Measurements from ENCODE around the gene HNRNPA1L2.
"Not testable (repeated sequence)": the region's sequence is repeated elsewhere in the genome, so short reads cannot be mapped to it uniquely, and the experiment has no call there.

HNRNPA1L2 gene

GRCh38 chr13:52642131-52642530, at the start of gene HNRNPA1L2:
Gene HNRNPA1L2 (plus strand): TSS chr13:52642431. CDS start chr13:52642493, 62 bp downstream.
- DNase-seq, result no peak

- DNase-seq, result not testable (repeated sequence)
Observed at GRCh38 chr13:52593175-52593574, 49.1 kb upstream of the HNRNPA1L2 start.

GRCh38 chr13:52593812-52594211, 48.4 kb upstream of the HNRNPA1L2 start:
- DNase-seq, result not testable (repeated sequence)

- not testable (repeated sequence) for DNase-seq
Observed at GRCh38 chr13:52594295-52594694, 47.9 kb upstream of the HNRNPA1L2 start.

DNA sequence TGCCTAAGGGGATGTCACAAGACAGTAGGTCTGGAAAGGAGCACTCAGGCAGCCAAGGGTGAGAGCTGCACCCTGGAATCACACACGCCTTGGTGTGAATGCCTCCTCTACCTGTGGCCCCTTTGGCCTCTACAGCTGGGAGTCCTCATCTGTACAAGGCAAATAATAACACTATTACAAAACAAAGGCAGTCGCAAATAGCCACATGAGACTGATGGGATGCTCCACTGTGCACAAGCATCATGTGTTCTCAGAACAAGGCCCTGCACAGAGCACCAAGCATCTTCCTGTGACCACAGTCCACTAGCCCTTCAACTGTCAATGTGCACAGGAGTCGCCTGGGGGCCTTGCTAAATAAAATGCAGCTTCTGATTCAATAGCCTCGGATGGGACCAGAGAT, 44.6 kb upstream of the HNRNPA1L2 start:
- no peak for DNase-seq

DNA sequence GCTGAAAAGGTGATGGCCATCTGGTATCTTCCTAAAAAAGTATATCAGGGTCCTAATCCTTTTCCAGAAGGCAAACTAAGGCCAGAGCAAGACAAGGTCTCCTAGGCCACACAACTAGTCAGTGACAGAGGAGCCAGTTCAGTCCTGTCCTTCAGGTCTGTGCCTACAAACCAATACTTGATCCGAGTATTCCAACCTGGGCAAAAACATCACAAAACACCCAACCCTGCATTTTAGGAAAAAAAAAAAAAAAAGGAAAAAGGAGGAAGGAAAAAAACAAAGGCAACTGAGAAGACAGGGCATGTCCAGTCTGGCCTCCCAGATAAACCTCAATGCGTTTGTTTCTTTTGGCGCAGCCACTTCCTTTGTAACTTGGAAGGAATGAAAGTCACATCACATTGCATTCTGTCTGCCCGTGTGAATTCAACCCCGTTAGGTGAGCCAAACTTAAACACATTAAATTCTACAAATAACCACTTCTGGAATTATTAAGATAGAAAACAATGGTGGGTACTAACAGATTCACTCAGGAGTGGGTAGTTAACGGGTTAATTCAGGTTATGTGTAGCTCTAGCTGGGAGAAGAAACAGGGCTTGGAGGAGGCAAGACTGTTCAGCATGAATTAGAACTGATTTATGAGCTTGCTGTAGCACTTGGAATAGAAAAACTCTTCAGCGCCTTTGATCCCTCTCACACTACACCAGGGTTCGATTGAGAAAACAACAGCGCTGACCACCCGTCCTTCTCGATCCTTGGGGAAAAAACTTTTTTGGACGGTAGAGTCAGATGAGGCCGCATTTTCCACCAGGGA, 43.0 kb upstream of the HNRNPA1L2 start:
- DNase-seq, result no peak

GRCh38 chr13:52599848-52600603, 42.2 kb upstream of the HNRNPA1L2 start:
- peak in 25 of 58 donors; percentile 9 to 74 (median 40) for DNase-seq

DNA sequence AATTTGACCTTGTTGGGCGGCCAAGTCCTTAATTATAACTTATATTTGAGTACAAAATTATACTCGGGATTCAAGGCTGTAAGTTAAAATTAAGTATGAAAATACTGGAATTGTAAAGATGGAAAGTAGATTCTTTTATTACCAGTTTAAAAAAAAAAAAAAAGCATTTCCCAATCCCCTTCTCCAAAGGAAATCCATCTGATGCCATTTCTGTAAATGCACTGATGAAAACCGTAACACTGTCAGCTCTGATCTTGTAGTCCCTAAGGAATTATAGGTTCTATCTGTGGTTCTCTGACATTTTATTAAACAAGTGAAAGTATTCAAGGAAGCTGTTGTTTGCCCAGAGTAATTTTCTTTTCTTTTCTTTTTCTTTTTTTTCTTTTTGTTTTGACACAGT, 41.6 kb upstream of the HNRNPA1L2 start:
- no peak for DNase-seq

GRCh38 chr13:52603316-52603715, 38.9 kb upstream of the HNRNPA1L2 start:
- not testable (repeated sequence) for DNase-seq

DNA sequence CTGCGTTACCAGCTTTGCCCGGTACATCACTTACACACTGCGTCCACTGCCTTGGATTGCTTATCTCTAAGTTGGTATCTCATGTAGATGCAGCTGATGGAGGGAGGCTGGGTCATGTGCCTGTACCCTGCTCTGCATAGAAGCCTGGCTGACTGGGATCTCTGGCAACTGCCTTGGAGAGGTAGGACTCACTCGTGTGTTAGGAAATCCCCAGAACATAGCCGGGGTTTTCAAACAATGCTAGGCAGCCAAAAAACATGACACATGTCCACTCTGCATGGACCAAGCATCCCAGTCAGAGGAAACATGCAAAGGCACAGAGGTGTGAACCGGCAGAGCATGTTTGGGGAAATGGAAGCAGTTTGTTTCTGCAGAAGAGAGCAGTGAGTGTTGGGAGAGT, 36.1 kb upstream of the HNRNPA1L2 start:
- not testable (repeated sequence) for DNase-seq

DNA sequence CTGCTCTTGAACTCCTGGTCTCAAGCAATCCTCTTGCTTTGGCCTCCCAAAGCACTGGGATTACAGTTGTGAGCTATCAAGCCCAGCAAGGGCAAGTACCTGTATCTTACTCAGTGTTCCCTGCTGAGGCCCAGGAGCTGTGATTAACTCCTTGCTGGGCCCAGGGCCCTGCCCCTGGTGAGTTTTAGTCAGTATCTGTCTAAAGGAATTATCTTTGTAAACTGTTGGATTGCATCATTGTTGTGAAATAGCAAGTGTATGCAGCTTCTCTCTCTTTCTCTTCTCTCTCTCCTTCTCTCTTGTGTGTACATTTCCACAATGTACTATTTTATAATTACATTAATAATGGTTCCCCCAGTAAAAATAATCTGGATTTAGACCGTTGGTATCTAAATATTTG, 35.4 kb upstream of the HNRNPA1L2 start:
- DNase-seq, result not testable (repeated sequence)

DNA sequence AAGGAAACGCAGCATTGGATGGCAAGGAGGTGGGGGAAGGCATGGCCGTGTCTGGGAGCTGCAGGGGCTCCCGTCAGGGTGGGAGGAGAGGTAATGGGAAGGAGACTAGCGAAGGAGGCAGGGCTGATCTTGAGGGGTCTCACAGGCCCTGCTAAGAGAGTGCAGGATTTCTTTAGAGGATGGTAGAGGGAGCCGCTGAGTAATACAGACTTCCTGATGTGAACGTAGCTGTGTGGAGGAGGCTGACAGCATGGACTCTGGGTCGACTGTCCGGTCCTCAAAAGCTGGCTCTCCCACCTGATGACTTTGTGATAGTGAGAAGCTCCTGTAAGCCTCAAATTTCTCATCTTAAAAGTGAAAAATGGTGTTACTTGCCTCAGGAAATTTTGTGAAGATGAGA, 34.0 kb upstream of the HNRNPA1L2 start:
- DNase-seq, result not testable (repeated sequence)

DNA sequence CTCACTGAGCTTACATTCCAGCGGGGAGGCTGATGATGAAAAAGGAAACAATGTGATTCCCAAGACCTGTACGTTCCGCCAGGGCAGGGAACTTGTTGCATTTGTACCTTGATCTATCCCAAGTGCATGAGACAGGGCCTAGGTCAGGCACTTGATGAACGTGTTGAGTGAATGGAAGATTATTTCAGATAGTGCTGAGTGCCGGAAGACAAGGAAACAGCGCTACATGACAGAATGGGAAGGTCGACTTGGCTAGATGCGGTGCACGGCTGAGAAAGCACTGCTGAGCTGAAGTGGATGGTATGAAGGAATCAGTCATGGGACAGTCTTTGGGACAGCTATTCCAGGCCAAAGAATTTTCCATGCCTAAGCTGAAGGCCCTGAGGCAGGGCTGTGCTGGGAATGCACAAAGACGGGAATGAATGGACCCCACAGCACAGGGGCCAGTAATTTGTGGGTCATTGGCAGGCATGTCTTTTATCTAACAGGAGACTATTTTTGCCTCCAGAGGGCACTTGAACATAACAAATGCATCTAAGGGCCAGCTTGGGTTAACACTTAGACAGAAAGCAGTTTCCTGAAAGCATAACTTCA, 33.1 kb upstream of the HNRNPA1L2 start:
- peak in 31 of 58 donors; percentile 7 to 67 (median 23) for DNase-seq

GRCh38 chr13:52610158-52610557, 32.1 kb upstream of the HNRNPA1L2 start:
- DNase-seq, result not testable (repeated sequence)

- no peak for DNase-seq
Observed at GRCh38 chr13:52615134-52615801, 27.0 kb upstream of the HNRNPA1L2 start.

GRCh38 chr13:52615812-52616211, 26.4 kb upstream of the HNRNPA1L2 start:
- DNase-seq, result no peak

DNA sequence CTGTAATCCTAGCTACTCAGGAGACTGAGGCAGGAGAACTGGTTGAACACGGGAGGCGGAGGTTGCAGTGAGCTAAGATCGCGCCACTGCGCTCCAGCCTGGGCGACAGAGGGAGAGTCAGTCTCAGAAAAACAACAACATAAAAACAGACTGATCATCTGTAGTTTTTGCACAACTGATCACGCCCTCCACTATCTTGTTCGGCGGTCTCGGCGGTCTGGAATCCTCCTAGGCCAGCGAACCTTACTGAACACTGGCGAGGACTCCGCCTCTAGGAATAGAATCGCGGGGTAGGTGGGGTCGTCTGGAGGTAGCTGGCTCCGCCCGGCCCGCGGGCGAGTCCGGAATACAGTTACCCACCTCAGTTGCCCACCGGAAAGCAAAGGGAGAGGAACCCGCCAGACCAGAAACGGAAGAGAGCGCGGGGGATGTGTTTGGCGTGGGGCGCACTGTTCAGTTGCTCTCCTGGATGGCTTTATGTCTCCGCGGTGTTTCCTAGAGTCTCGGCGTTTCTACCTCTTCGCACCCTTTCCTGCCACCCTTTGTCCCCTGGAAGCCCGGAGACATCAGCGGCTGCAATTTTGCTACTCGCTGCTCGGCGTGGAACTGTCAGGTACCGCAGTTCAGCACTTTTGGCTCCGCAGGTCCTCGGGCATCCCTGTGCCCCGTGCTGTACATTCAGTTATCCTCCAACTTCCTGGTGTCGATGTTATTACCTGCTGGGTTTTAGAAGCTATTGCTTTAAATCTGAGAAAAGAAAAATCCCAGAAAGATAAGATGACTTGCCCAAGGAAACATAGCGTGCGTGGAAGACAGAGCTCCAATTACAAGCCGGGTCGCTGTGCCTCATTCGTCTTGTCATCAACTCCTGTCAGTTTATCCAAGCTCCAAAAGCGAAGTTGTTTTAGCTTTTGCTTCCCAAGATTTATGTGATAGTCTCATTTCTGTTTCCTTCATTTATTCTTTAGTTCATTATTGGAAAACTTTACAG, 24.9 kb upstream of the HNRNPA1L2 start:
- DNase-seq, result peak in 57 of 58 donors; percentile 24 to 90 (median 68)

DNA sequence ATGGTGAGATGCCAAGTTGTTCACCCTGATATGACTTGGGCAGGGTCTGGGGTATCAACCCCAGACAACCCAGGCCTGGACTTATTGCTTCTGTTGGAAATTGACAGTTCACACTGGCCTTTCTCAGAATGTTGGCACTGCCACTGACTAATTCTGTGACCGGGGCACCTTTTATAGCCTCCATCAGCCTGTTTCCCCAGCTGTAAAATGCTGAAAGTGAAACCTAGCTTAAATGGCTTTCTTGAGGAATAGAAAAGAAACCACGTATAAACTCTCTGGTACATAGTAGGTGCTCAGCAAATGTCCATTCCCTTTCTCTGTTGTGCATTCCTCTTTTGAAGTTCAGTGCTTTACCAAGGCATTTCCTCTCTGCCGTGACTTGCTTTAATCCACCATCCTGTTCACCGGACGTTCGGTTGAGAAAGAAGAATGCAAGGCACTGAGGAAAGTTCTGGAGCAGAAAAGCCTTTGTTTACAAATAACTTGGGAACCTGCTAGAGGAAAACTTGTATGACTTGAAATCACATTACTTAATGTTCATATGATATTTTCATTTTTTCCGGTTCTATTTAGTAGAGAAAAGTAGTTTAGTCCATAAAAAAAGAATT, 11.0 kb upstream of the HNRNPA1L2 start:
- DNase-seq, result not testable (repeated sequence)

GRCh38 chr13:52638666-52639328, 3.4 kb upstream of the HNRNPA1L2 start:
- no peak for DNase-seq
